MM.1S (cell line): ENCODE results near the gene FOXJ1.

ENCODE experiments used
- EZH2phosphoT487 ChIP-seq: fragments of 300-600 bp; sonication (generic); IDR thresholded peaks from 2 replicates; pipeline ENCODE4 v1.6.1; 2018; ENCODE audit warnings: antibody characterized with exemption, low read length
- TF ChIP-seq, protein P1 (sequence below): fragments of 300-600 bp; sonication (generic); IDR thresholded peaks from 2 replicates; pipeline ENCODE4 v1.5.1; 2016; ENCODE audit warnings: antibody characterized with exemption, low read length, mixed read lengths

DNA sequence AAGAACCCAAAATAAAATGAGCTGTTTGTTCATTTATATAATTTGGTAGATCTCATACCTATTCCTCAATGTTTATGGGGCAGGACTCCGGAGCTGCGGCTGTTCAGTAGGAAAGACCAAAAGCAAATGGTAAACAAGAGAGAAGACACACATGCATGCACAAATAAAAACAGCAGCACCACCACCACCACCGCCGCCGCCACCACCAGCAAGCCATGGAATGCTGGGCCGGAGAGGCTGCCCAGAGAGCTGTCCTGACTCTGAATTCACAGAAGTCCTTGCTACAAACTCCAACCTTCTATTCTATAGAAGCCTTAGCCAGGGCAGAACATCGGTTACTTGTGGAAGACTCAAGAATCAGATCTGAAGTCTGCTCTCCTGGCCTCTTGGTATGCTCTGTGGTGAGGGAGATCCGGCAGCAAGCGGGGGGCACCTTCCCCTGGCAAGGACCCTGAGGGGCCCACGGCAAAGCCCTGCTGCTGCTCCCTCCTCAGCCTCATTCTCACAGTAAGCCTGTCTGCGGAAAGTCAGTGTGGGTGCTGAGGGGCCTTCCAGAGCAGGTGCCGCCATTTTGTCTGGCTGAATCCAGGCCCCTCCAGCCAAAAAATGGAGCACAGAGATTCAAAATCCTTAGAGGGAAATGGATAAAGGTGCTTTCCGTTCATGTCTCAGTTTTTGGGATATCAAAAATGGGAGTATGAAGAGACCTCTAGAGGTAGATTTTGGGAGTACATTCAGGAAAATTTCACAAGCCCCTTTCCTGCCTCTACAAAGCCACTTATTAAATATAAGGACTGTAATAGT is 6.4 kb upstream of the FOXJ1 start:
- TF ChIP-seq, protein P1, sequence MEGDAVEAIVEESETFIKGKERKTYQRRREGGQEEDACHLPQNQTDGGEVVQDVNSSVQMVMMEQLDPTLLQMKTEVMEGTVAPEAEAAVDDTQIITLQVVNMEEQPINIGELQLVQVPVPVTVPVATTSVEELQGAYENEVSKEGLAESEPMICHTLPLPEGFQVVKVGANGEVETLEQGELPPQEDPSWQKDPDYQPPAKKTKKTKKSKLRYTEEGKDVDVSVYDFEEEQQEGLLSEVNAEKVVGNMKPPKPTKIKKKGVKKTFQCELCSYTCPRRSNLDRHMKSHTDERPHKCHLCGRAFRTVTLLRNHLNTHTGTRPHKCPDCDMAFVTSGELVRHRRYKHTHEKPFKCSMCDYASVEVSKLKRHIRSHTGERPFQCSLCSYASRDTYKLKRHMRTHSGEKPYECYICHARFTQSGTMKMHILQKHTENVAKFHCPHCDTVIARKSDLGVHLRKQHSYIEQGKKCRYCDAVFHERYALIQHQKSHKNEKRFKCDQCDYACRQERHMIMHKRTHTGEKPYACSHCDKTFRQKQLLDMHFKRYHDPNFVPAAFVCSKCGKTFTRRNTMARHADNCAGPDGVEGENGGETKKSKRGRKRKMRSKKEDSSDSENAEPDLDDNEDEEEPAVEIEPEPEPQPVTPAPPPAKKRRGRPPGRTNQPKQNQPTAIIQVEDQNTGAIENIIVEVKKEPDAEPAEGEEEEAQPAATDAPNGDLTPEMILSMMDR, result peak; percentile 49
- no peak for TF ChIP-seq EZH2phosphoT487
